ENCODE data around the gene MEIOSIN. TPM values are rescaled to one million over a fixed set of nuclear protein-coding genes. Genes with fewer than 3 reads are reported as not detected.

Gene MEIOSIN
- total RNA-seq, 4 donors from 2014 or later: not detected

DNA sequence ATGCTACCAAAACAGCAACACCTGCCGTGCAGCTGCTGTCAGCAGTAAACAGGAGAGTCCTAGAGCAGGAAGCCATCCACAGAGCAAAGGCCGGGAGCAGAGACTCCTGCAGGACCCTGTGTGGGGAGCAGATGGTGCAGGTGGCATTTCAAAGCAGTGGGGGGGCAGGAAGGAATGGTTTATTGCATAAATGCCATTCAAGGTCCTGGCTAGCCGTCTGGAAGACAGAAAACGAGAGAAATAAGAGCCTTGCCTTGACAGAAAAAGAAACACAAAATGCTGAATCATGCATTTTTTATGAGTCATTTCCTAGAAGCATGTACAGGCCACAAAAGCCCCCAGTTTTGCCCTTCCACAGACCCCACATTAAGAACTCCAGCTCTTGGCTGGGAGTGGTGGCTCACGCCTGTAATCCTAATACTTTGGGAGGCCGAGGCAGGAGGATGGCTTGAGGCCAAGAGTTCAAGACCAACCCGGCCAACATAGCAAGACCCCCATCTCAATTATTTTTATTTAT, 76.5 kb downstream of the MEIOSIN start:
- 43 to 58% methylated on average over 5 to 6 of the region's 7 CpGs for WGBS, 2 donors (ENCODE audit: low coverage in 1 of 2)
- H3K27ac ChIP-seq: no peak overlapping the region
- H3K27me3 ChIP-seq: peaks cover 24% of the 10 kb centered on the region
- H3K4me1 ChIP-seq: peaks cover 0 to 8% (median 0%) of the 10 kb centered on the region in 3 donors
- ATAC-seq: no peak
- H3K9me3 ChIP-seq: no peaks in the 10 kb centered on the region
- TF ChIP-seq, protein P1, sequence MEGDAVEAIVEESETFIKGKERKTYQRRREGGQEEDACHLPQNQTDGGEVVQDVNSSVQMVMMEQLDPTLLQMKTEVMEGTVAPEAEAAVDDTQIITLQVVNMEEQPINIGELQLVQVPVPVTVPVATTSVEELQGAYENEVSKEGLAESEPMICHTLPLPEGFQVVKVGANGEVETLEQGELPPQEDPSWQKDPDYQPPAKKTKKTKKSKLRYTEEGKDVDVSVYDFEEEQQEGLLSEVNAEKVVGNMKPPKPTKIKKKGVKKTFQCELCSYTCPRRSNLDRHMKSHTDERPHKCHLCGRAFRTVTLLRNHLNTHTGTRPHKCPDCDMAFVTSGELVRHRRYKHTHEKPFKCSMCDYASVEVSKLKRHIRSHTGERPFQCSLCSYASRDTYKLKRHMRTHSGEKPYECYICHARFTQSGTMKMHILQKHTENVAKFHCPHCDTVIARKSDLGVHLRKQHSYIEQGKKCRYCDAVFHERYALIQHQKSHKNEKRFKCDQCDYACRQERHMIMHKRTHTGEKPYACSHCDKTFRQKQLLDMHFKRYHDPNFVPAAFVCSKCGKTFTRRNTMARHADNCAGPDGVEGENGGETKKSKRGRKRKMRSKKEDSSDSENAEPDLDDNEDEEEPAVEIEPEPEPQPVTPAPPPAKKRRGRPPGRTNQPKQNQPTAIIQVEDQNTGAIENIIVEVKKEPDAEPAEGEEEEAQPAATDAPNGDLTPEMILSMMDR (IDR thresholded peaks at IDR 0.05): no peak
- TF ChIP-seq POLR2AphosphoS5 (IDR thresholded peaks at IDR 0.05) (no peak), EP300 (IDR thresholded peaks at IDR 0.05) (no peak), POLR2A (IDR thresholded peaks at IDR 0.05) (no peak)
- no peaks in the 10 kb centered on the region for H3K36me3 ChIP-seq
- H3K4me3 ChIP-seq: no peak overlapping the region

DNA sequence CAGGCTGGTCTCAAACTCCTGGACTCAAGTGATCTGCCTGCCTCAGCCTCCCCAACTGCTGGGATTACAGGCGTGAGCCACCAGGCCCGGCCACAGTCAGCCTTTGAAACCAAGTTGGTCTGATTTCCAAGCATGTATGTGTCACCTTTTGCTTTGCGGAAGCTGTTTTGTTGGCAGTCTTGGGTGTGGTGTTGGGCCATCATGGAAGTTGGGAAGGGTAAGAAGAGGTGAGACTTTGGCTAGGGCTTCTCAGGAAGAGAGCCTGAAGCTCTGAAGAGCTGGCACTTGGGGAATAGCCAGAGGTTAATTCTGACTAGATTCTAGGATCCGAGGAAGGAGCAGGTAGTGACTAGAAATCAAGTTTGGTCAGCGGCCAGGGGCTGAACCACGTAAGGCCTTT, 79.1 kb downstream of the MEIOSIN start:
- Histone ChIP-seq H3K4me3 (no peak overlapping the region), H3K9me3 (no peaks in the 10 kb centered on the region), H3K27me3 (peaks cover 42% of the 10 kb centered on the region), H3K36me3 (no peaks in the 10 kb centered on the region), H3K4me1 (peaks cover 0 to 32% (median 13%) of the 10 kb centered on the region in 3 donors), H3K27ac (no peak overlapping the region)
- 95% methylated on average over 4 of the region's 6 CpGs; no CpG with 5 or more reads in 1 of the 2 donors for WGBS, 2 donors (ENCODE audit: low coverage in 1 of 2)
- ATAC-seq: no peak
- TF ChIP-seq POLR2AphosphoS5 (IDR thresholded peaks at IDR 0.05): no peak
- TF ChIP-seq EP300 (IDR thresholded peaks at IDR 0.05): no peak
- TF ChIP-seq, protein P1 (IDR thresholded peaks at IDR 0.05): no peak
- no peak for TF ChIP-seq POLR2A (IDR thresholded peaks at IDR 0.05)

Other genes with a start within 250 kb of the MEIOSIN start
- 10 to 100 TPM; 11.0 to 19.6 (median 15.3) TPM for gene RTN2, start 236.4 kb upstream of the MEIOSIN start, total RNA-seq
- 1 to 10 TPM in 3 of 4 donors, under 1 TPM in 1; 0.96 to 3.2 (median 2.1) TPM for gene PPM1N, start 235.0 kb upstream of the MEIOSIN start, total RNA-seq
- gene VASP, start 226.0 kb upstream of the MEIOSIN start, total RNA-seq: 100 to 1,000 TPM; 140 to 246 (median 167) TPM
- gene OPA3, start 148.6 kb upstream of the MEIOSIN start, total RNA-seq: 10 to 100 TPM in 3 of 4 donors, 1 to 10 TPM in 1; 5.7 to 14.9 (median 11.6) TPM
- gene GPR4, start 131.2 kb upstream of the MEIOSIN start, total RNA-seq: 1 to 10 TPM in 3 of 4 donors, under 1 TPM in 1; 0.62 to 4.4 (median 2.8) TPM
- 10 to 100 TPM; 18.3 to 29.2 (median 18.9) TPM for gene EML2, start 94.0 kb upstream of the MEIOSIN start, total RNA-seq
- gene GIPR, start 65.2 kb upstream of the MEIOSIN start, total RNA-seq: under 1 TPM in 1 of 4 donors, not detected in 3; 0.54 TPM
- gene SNRPD2, start 41.5 kb upstream of the MEIOSIN start, total RNA-seq: 100 to 1,000 TPM; 113 to 201 (median 152) TPM
- 1 to 10 TPM; 2.7 to 6.6 (median 4.2) TPM for gene QPCTL, start 40.8 kb upstream of the MEIOSIN start, total RNA-seq
- 10 to 100 TPM; 12.1 to 20.5 (median 14.9) TPM for gene FBXO46, start 2.5 kb upstream of the MEIOSIN start, total RNA-seq
- gene SIX5, start 35.8 kb downstream of the MEIOSIN start, total RNA-seq: 10 to 100 TPM; 13.2 to 33.1 (median 23.7) TPM
- 100 to 1,000 TPM; 223 to 464 (median 330) TPM for gene DMPK, start 49.1 kb downstream of the MEIOSIN start, total RNA-seq
- 10 to 100 TPM; 41.5 to 75.5 (median 59.4) TPM for gene DMWD, start 59.4 kb downstream of the MEIOSIN start, total RNA-seq
- gene RSPH6A, start 81.9 kb downstream of the MEIOSIN start, total RNA-seq: under 1 TPM in 1 of 4 donors, not detected in 3; 0.23 TPM
- gene SYMPK, start 129.7 kb downstream of the MEIOSIN start, total RNA-seq: 10 to 100 TPM; 25.5 to 35.6 (median 30.8) TPM
- under 1 TPM in 1 of 4 donors, not detected in 3; 0.42 TPM for gene FOXA3, start 130.9 kb downstream of the MEIOSIN start, total RNA-seq
- 10 to 100 TPM; 25.2 to 53.3 (median 36.2) TPM for gene IRF2BP1, start 152.7 kb downstream of the MEIOSIN start, total RNA-seq
- gene MYPOP, start 169.2 kb downstream of the MEIOSIN start, total RNA-seq: 1 to 10 TPM; 1.3 to 4.6 (median 2.8) TPM
- not detected for gene NANOS2, start 181.3 kb downstream of the MEIOSIN start, total RNA-seq
- 1 to 10 TPM in 3 of 4 donors, under 1 TPM in 1; 0.67 to 5.1 (median 3.0) TPM for gene NOVA2, start 240.4 kb downstream of the MEIOSIN start, total RNA-seq

Data from gastroesophageal sphincter (tissue), 4 donors.